ENCODE data around the gene FER1L5.

FER1L5 gene

DNA sequence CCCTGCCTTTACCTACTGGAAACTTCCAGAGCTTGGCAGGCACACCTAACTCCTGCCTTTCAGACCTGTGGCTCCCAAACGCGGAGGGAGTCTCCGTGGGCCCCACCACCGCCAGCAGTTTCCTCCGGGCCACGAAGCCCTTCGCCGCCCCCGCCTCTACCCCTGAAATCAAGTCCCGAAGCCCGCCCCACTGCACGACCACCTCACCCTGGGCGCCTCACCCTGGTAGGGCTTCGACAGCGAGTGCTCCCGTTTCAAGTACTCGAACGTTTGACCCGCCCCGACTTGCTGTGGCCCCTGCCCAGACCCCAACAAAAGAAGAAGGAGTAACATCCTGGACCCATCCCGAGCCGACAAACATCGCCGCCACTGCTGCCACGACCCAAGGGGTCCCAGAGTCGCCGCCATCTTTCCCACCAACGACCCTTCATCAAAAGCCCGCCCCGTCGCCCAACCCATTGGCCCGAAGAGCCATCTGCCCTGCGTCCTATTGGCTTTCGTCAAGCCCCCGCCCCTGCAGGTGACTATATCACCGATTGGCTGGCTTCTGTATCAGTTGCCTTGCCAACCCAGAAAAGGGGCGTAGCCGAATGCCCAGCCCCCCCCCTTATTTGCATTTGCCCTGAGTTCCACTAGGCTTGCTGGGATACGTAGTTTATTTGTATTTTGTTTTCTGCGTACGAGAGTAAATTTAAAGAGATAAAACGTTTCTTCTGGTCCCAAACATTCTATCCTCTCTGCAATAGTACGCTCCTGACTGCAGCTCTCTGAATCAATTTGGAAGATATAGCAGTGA is 97.3 kb downstream of the FER1L5 start, which contains the start of gene LMAN2L:
LMAN2L (minus strand) TSS at position 432 of the 796 bp plus-strand sequence; CDS start at position 408, 24 bp downstream.
- DNase-seq (ENCODE audit: low read depth, low spot score), result peak; percentile 88

DNA sequence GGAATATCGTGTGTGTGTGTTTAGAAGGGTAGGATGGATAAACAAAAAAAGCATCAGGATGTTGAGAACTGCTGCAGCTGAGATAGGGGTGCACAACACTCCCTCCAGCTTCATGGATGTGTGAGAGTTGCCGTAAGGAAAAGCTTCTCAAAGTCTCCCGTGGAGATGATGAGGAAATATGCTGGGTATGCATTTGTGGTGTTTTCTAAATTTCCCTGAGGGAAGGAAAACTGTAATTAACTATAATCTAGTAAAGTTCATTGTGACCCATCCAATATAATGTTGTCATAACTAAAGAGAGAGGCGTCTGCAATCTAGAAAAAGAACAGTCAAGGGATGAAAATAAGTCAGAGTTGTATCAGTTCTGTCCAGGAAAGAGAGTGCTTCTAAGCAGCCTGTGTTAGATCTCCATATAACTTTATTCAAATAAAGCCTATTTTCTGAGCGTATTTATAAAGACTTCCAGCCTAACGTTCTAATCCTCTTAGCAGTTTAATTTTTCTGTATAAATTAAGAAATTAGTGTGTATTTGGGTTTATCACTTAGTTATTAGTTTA is 104.6 kb downstream of the FER1L5 start:
- no peak for DNase-seq (ENCODE audit: low read depth, low spot score)

DNA sequence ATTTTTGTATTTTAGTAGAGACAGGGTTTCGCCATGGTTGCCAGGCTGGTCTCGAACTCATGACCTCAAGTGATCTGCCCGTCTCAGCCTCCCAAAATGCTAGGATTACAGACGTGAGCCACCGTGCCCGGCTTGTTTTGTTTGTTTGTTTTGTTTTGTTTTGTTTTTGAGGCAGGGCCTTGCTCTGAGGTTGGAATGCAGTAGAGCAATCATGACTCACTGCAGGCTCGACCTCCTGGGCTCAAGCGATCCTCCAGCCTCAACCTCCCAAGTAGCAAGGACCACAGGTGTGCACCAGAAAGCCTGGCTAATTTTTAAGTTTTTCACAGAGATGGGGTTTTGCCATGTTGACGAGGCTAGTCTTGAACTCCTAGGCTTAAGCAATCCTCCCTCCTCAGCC is 109.2 kb downstream of the FER1L5 start:
- no peak for DNase-seq (ENCODE audit: low read depth, low spot score)

DNA sequence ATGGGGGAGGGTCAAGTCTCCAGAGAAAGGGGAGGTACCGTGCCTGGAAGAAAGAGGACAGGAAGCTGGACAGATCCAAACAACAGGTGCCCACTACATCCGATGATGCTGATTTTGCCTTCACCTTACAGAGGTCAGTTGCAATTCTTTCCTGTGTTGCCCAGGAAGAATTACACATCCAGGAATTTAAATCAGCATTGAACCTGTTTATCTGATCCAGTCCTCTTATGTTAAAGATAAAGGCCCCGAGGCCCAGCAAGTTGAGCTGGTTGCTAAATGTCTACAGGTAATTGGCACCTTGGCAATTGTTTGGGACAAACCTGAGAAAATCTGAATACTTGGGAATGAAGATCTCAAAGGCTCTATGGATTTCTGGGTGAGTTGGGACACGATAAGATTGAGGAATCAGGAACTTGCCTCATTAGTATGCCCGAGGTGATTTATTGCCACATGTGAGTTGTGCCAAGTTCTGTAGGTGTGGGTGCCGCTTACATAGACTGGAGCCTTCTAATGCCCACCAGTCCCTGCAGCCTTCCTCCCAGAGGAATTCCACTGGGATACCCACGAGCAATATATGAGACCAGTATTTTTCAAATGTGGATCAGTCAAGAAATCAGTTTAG is 111.2 kb downstream of the FER1L5 start:
- DNase-seq (ENCODE audit: low read depth, low spot score), result no peak

DNA sequence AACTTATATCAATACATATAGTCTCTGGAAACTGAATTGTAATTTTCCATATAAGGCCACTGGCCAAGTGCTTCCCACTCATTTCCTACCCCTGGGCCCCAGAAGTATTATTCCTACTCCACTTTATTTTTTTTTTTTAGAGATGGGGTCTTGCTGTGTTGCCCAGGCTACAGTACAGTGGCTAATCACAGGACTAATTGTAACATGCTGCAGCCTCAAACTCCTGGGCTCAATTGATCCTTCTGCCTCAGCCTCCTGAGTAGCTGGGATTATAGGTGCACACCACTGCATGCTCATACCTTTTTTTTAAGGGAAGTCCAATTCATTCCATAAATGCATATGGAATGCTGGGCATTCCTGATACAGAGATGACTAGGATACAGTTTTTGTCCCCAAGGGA is 111.8 kb downstream of the FER1L5 start:
- DNase-seq (ENCODE audit: low read depth, low spot score), result no peak
